Liver (tissue), 3 donors: ENCODE results near the gene PPARA.

Experiments used
- CTCF ChIP-seq: fragments of 150-350 bp; IDR thresholded peaks from 2 replicates; pipeline ENCODE4 v1.5.1; 2017; ENCODE audit warnings: improper control_type of control experiment, low read depth, low read length; ENCODE audit not compliant: missing input control
- EGR1 ChIP-seq, 2 donors: IDR thresholded peaks; 2 replicates each; pipeline ENCODE4 v1.6.1; 2016 to 2018; ENCODE audit warnings: antibody characterized with exemption in 2 of 2, low read depth in 2 of 2
- FOXA1 ChIP-seq: IDR thresholded peaks from 2 replicates; pipeline ENCODE4 v1.6.1; 2016; ENCODE audit warnings: antibody characterized with exemption
- GABPA ChIP-seq, 2 donors: IDR thresholded peaks in 1 of 2; conservative IDR thresholded peaks in 1 of 2; 2 replicates each; pipeline ENCODE4 v1.6.1; 2016; ENCODE audit warnings: antibody characterized with exemption in 2 of 2, mild to moderate bottlenecking in 1 of 2, moderate library complexity in 1 of 2
- JUND ChIP-seq, 2 donors: IDR thresholded peaks; 2 replicates each; pipeline ENCODE4 v1.6.1; 2016; ENCODE audit warnings: antibody characterized with exemption in 2 of 2
- RAD21 ChIP-seq, 2 donors: IDR thresholded peaks; 2 replicates each; pipeline ENCODE4 v1.6.1; 2016; ENCODE audit warnings: antibody characterized with exemption in 2 of 2, mild to moderate bottlenecking in 2 of 2
- SP1 ChIP-seq: IDR thresholded peaks from 2 replicates; pipeline ENCODE4 v1.6.1; 2018; ENCODE audit warnings: antibody characterized with exemption, mild to moderate bottlenecking
- TAF1 ChIP-seq: conservative IDR thresholded peaks from 2 replicates; pipeline ENCODE4 v1.6.1; 2016; ENCODE audit warnings: antibody characterized with exemption, mild to moderate bottlenecking
- ZBTB33 ChIP-seq: IDR thresholded peaks from 2 replicates; pipeline ENCODE4 v1.6.1; 2016; ENCODE audit warnings: antibody characterized with exemption
- TF ChIP-seq, protein P1 (sequence below): IDR thresholded peaks from 2 replicates; pipeline ENCODE4 v1.6.1; 2016; ENCODE audit warnings: antibody characterized with exemption, mild to moderate bottlenecking
- TF ChIP-seq, protein P2 (sequence below): IDR thresholded peaks from 2 replicates; pipeline ENCODE4 v1.6.1; 2016; ENCODE audit warnings: antibody characterized with exemption
- TF ChIP-seq, protein P3 (sequence below): IDR thresholded peaks from 2 replicates; pipeline ENCODE4 v1.6.1; 2016; ENCODE audit warnings: antibody characterized with exemption
- donor health status: healthy.
- donor health status: healthy.

- TF ChIP-seq CTCF (no peak), FOXA1 (no peak), RAD21 (IDR thresholded peaks at IDR 0.05) (no peak), GABPA (IDR thresholded peaks at IDR 0.05 in 1 of 2, conservative IDR thresholded peaks at IDR 0.05 in 1 of 2) (no peak), TAF1 (no peak), ZBTB33 (no peak), SP1 (no peak), JUND (IDR thresholded peaks at IDR 0.05) (no peak), EGR1 (IDR thresholded peaks at IDR 0.05; ENCODE audit: low read depth in 2 of 2) (no peak)
- TF ChIP-seq, protein P1, sequence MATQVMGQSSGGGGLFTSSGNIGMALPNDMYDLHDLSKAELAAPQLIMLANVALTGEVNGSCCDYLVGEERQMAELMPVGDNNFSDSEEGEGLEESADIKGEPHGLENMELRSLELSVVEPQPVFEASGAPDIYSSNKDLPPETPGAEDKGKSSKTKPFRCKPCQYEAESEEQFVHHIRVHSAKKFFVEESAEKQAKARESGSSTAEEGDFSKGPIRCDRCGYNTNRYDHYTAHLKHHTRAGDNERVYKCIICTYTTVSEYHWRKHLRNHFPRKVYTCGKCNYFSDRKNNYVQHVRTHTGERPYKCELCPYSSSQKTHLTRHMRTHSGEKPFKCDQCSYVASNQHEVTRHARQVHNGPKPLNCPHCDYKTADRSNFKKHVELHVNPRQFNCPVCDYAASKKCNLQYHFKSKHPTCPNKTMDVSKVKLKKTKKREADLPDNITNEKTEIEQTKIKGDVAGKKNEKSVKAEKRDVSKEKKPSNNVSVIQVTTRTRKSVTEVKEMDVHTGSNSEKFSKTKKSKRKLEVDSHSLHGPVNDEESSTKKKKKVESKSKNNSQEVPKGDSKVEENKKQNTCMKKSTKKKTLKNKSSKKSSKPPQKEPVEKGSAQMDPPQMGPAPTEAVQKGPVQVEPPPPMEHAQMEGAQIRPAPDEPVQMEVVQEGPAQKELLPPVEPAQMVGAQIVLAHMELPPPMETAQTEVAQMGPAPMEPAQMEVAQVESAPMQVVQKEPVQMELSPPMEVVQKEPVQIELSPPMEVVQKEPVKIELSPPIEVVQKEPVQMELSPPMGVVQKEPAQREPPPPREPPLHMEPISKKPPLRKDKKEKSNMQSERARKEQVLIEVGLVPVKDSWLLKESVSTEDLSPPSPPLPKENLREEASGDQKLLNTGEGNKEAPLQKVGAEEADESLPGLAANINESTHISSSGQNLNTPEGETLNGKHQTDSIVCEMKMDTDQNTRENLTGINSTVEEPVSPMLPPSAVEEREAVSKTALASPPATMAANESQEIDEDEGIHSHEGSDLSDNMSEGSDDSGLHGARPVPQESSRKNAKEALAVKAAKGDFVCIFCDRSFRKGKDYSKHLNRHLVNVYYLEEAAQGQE, result no peak
- TF ChIP-seq, protein P2, sequence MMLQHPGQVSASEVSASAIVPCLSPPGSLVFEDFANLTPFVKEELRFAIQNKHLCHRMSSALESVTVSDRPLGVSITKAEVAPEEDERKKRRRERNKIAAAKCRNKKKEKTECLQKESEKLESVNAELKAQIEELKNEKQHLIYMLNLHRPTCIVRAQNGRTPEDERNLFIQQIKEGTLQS, result no peak
- TF ChIP-seq, protein P3, sequence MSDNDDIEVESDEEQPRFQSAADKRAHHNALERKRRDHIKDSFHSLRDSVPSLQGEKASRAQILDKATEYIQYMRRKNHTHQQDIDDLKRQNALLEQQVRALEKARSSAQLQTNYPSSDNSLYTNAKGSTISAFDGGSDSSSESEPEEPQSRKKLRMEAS, result no peak
Measured at GRCh38 chr22:46140989-46141928, 9.1 kb upstream of the PPARA start.
